T-helper 9 cell (primary cell): ENCODE data around the gene TMEM82.
A peak's percentile ranks its signal among the peaks of the same experiment; 100 is the strongest.

Experiments used
- DNase-seq: peaks from one replicate; pipeline ENCODE4 v3.0.0-alpha.2; 2020

Gene TMEM82

DNA sequence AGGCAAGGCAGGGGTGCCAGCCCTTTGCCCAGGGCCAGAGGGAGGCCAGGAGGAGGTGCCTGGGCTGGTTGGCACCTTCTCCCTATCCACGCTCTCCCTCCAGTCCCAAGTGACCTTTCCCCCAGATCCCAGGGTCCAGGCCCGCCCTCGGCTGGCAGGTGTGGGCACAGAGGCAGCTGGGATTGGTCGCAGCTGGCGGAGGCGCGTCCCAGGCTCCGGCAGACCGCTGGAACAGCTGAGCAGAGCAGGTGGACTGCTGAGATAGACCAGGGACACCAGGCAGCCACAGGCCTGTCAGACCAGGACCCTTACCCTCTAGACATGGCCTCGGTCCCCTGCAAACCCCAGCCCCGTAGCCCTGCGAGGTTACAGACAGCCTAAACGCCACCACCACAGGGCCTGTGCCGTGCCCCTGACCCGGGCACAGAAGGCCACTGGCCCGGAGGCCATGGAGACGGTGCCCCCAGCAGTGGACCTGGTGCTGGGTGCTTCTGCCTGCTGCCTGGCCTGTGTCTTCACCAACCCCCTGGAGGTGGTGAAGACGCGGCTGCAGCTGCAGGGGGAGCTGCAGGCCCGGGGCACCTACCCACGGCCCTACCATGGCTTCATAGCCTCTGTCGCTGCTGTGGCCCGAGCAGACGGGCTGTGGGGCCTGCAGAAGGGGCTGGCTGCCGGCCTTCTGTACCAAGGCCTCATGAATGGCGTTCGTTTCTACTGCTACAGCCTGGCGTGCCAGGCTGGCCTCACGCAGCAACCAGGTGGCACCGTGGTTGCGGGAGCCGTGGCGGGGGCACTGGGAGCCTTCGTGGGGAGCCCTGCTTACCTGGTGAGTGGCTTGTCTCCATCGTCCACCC is 6.0 kb upstream of the TMEM82 start, which contains the start of gene SLC25A34:
Gene SLC25A34, plus strand, starts transcription at position 221 of the 854 bp plus-strand sequence. Its CDS starts 228 bp downstream, at position 449.
- DNase-seq: no peak

DNA sequence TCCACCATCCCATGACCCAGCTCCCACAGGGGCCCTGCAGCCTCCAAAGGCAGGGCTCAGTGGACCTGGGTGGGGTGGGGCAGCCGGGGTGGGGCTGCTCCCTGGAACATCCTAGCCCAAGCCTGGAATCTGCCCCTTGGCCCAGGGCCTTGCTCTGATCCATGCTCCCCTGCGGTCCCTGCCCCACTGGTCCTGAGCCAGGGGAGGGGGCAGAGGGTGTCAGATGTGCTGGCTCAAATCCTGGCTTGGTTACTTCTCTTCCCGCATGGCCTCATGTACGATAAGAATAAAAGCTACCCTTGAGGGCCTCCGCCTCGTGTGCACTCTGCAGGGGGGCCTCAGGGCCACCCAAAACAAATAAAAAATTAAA is 5.4 kb upstream of the TMEM82 start:
- DNase-seq: no peak

DNA sequence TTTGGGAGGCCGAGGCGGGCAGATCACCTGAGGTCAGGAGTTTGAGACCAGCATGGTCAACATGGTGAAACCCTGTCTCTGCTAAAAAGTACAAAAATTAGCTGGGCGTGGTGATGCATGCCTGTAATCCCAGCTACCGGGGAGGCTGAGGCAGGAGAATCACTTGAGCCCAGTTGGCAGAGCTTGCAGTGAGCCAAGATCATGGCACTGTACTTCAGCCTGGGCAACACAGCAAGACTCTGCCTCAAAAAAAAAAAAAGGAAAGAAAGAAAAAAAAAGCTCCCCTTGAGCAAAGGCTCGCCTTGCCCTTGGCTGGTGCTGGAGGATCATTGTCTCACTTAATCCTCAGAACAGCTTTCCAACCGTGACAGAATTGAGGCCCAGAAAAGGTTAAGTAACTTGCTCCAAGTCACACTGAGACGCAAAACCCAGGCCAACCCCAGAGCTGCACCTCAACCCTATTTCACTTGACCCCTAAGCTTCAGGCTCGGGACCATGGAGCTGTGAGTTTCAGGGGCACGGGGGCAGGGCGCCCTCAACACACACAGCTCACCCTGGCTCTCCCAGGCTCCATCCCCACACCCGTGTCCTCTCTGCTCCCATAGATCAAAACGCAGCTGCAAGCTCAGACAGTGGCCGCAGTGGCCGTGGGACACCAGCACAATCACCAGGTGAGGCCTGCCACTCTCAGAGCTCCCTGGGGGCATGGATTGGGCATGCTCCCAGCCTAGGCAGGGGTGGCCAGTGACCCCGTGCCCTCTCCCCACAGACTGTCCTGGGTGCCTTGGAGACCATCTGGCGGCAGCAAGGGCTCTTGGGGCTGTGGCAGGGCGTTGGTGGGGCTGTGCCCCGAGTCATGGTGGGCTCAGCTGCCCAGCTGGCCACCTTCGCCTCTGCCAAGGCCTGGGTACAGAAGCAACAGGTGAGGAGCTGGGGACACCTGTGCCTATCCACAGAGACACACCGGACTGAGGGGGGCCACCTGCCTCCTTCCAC is 4.7 kb upstream of the TMEM82 start:
- DNase-seq: no peak

DNA sequence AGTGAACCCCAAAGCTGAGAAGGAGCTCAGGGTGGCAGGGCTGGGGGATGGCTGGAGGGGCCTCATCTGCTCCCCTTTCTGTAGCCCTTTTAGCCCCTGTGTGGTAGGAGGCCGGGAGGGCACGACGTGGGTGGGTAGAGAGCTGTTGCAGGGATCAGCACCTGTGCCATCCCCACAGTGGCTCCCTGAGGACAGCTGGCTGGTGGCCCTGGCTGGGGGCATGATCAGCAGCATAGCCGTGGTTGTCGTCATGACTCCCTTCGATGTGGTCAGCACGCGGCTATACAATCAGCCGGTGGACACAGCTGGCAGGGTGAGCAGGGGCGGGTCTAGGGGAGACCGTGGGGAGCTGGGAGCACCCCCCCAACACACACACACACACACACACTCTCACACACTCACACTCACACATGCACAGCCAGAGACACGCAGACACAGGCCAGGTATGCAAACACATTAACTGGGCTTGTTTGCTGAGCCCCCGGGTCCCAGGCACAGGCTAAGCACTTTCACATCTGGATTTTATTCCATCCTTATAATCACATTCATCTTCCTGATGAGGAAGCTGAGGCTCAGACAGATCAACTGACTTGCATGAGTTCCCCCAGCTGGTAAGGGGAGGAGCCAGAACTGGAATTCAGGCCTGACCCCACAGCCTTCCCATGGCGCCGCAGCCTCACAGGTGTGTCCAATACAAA is 3.7 kb upstream of the TMEM82 start:
- no peak for DNase-seq

DNA sequence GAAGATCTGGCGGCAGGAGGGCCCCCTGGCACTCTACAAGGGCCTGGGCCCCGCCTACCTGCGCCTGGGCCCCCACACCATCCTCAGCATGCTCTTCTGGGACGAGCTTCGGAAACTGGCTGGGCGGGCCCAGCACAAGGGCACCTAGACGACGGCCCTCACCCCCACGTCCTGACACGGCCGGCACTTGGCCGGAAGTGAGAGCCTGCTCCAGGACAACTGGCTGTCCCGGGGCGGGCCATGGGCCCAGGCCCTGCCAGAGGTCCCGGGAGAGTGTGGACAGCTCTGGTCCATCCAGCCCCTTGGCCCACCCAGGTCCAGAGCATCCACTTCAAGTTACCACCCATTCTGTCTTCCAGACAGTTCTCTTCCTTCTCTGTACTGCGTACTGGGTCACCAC is 3.0 kb upstream of the TMEM82 start:
- no peak for DNase-seq

DNA sequence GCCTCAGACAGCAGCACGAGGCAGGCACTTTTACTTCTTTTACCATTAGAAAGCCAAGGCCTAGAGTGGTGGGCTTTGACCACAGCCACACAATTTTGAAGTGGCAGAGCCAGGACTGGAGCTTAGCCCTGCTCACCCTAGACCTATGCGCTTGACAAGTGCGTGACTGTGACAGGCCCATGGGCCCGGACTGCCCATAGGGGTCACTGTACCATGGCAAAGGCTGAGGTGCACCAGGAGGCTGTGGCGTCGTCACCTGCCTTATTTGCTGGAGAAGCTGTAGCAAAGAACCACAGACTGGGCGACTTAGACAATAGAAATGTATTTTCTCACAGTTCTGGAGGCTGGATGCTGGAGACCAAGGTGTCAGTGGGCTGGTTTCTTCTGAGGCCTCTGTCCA is 2.6 kb upstream of the TMEM82 start:
- DNase-seq: no peak

DNA sequence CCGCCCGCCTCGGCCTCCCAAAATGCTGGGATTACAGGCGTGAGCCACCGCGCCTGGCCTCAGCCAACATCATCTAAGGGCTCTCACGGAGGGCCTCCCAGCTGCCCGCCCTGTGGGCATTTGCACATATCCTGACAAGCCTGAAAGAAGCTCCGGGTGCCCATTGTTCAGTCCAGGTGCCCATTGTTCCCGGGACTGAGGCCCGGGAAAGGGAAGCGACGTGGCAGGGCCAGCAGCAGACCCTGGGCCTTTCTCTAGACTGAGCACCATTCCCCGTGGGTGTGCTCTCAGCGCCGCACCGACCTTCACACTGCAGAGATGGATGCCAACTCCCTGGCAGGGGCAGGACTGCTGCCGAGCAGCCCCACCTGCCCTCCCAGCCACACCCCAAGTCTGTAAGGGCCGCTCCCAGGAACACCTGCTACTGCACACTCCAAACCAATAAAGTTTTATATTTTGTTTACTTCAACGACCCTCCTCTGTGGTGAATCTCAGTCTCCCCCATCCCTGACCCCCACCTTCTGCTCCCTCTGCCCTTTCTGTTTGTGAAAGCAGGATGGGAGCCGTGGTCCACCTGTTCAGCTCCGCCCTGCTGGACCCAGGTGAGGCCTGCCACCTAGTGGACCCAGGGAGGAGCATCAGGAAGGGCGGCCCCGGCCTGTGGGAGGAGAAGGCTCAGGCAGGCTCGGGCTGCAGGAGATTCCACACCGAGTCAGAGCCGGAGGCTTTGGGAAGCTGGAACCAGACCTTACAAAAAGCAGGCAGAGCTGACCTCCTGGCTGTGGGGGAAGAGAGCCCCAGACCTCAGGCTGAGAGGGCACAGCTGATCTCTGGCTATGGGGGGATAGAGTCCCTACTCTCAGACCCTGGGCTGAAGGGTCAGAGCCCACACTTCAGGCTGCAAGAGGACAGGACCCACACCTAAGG is 1.1 kb upstream of the TMEM82 start:
- peak; percentile 44 for DNase-seq

DNA sequence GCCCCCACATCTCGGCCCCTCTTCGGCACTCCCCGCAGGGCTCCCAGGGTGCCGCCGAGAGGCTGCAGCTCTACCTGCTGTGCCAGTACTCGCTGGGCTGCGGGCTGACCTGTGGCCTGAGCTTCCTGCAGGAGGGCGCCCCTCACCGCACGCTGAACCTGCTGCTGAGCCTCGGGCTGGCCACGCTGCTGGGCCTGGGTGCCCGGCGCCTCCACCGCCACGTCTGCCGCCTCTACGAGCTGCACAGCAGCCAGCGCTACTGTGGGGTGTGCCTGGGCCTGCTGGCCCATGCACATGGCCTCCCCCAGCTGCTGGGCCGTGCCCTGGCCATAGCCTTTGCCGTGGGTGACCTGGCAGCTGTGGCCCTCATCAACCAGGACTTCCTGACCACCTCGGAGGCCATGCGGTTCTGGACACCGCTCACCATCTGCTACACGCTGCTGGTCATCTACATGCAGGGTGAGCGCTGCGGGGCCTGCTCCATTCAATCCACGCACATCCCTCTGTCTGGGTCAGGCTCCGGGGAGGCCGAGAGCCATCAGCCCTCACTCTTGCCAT is 1.9 kb downstream of the TMEM82 start:
- DNase-seq: no peak

DNA sequence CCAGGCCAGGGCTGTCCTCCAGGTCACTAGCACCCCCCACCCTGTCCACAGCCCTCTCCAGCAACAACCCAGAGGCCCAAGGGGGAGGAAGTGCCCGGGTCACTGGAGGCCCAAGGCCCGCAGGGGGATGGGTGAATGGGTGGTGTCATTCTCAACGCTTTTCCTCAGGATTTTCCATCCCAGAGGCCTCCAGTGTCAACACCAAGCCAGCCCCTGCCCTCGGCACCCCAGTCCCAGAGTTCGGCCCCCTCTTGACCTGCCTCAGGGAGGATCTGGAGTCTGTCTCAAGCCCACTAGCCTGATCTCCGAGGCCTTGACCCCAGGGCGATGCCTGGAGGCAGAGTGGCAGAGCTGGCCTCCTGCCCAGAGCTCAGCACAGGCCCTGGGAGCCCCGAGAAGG is 5.1 kb downstream of the TMEM82 start:
- DNase-seq: no peak

DNA sequence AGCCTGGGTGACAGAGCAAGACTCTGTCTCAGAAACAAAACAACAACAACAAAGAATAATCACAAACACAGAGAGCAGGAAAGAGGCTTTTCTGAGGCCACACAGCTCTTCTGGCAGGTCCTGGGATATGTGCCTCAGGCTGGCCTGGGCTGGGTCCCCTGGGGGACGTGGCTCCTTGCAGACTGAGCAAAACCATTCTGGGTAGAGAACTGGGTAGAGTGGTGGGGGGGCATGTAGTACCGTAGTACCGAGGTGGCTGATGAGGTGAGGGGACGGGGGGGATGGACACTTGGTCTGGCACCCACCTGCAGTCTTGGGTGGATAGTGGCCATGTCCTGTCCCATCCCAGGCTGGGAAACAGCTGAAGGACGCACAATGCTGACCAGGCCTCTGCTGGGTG is 6.0 kb downstream of the TMEM82 start:
- DNase-seq: no peak

DNA sequence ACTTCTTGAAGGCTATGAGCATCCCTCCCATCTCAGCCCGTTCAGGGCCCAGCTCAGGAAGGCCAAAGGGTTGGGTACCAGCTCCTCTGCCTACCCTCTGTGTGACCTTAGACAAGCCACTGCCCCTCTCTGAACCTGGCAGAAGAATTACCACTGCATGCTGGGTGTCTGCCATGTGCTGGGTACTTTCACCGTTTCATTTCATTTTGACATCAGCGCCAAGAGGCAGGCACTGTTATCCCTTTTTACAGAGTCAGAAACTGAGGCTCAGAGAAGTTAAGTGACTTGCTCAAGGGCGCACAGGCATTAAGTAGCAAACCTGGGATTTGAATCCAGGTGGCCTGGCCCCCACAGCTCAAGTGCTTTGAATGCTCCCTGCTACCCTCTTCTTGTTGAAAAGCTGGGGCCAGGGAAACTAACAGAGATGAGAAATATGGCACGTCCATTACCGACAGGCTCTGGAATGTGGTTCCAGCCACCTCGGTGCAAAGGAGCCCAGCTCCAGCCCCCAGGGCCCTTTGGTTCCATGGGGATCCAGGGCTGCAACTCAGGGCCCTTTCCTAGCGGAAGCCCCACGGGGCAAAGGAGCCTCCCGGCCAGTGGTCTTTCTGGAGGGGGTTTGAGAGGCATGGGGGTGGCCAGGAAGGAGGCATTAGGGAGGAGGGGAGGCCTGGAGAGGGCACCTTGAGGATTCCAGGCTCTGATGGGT is 6.5 kb downstream of the TMEM82 start:
- DNase-seq: no peak

DNA sequence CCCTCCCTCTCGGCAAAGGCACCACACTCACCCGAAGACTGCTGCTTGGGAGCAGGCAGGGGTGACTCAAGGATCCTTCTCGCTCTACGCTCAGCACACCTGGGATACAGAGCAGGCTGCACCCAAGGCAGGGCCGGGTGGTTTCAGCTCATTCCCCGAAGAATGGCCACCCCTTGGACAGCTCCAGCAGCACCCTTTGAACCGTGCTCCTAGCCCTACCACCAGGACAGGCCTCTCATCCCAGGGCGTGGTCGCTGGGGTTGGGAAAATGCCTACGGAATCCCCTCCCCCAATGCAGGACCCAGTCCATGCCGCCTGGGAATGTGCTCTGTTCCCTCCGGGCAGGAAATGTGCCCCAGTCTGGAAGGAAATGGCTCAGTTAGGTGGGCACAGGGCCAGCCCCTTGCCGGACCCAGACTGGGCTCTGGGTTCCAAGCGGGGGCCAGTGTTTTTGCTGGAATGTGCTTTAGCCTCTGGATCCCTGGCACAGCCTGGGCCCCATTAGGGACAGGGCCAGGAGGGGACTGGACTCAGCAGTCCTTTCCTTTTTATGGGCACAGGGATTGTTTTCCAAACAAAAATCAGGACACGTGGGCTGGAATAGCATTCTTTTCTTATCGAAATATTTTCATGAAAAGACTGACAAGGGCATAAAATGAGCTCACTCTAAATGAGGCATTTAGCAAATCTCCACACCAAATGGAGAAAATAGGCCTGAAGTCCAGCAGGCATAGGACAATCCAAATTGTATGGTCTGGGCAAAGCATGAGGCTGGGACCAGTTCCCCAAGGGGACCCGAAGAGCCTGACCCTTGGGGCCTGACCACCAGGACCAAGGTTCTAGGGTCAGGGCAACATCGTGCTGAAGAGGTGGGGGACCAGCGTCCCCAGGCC is 7.3 kb downstream of the TMEM82 start:
- no peak for DNase-seq

DNA sequence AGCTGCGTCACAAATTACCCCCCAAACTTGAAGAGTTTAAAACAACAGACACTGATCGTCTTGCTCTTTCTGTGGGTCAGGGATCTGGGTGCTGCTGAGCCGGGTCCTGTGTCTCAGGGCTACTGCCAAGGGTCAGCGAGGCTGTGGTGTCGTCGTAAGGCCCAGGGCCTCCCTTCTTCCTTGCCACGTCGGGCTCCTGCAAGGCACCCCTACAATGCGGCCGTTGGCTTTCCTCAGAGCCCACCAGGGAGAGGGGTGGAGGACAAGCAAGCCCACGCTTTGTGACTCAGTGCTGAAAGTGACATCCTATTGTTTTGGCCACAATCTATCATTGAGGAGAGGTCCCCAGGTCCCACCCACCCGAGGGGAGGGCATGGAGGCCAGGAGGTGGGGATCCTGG is 8.6 kb downstream of the TMEM82 start:
- no peak for DNase-seq

DNA sequence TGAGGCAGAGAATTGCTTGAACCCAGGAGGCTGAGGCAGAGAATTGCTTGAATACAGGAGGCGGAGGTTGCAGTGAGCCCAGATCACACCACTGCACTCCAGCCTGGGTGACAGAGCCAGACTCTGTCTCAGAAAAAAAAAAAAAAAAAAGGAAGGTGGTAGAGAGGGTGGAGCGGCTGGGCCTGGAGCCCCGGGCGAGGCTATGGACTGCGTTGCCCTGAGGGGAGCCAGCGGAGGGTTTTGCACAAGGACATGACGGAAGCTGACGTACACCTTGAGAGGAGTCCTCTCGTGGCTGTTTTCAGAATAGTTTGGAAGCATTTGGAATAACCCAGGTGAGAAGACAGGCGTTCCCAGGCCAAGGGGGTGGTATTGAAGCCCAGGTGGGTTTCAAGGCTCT is 9.4 kb downstream of the TMEM82 start:
- DNase-seq: no peak

DNA sequence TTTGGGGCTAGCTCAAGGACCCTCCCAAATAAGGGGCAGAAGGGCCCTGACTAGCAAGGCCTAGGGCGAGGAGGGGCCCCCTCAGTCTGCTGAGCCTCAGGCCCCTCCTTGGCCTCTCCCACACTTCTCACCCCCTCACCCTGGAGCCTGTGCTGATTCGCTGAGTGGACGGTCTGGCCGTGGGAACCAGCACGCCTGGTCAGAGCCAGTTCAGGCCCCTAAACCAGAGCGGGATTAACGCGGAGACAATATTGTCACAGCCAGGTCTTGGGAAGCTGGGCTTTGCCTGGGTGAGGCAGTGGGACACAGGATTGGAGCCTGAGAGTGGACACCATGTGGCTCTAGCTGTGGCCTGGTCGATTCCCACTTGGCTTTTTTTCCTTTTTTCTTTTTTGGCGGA is 11.5 kb downstream of the TMEM82 start:
- DNase-seq: no peak

DNA sequence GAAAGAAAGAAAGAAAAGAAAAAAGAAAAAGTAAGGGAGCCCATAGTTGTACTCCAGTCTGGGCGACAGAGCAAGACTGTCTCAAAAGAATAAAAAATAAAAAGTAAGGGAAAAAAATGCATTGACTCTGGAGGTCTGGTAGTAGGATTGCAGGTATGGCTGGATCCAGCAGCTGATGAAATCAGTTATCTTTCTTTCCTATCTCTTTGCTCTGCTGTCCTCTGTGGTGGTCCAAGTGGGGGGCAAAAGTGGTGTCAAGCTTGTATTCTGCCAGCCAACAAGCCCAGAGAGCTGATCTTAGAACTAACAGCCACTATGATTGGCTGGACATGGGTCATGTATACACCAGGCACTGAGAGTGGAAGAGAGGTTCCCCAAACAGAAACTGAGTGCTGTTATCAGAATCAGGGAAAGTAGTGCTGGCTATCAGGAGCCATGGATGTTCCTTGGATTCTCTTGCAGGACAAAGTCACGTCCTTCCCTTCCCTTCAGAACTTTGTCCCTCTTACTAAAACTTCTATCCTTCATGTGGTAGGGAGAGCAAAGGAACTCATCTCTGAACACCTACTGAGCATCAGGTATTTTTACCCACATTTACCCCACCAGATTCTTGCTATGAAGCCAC is 12.8 kb downstream of the TMEM82 start:
- no peak for DNase-seq

DNA sequence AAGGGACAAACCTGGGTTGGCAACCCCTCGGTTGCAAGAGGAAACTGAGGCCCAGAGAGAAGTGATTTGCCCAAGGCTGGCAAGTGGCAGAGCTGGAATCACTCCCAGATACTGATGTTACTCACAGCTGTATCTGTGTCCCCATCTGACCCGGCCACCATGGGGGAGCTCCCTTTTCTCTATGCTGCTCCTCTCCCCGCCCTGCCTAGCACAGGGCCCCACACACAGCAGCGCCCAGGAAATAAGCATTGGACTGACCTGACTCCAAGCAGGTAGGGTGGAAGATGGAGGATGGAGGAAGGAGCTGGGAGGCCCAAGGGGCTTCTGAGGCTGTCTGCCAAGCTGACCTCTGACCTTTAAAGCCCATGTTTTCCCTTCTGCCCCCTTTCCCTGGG is 13.3 kb downstream of the TMEM82 start:
- no peak for DNase-seq

DNA sequence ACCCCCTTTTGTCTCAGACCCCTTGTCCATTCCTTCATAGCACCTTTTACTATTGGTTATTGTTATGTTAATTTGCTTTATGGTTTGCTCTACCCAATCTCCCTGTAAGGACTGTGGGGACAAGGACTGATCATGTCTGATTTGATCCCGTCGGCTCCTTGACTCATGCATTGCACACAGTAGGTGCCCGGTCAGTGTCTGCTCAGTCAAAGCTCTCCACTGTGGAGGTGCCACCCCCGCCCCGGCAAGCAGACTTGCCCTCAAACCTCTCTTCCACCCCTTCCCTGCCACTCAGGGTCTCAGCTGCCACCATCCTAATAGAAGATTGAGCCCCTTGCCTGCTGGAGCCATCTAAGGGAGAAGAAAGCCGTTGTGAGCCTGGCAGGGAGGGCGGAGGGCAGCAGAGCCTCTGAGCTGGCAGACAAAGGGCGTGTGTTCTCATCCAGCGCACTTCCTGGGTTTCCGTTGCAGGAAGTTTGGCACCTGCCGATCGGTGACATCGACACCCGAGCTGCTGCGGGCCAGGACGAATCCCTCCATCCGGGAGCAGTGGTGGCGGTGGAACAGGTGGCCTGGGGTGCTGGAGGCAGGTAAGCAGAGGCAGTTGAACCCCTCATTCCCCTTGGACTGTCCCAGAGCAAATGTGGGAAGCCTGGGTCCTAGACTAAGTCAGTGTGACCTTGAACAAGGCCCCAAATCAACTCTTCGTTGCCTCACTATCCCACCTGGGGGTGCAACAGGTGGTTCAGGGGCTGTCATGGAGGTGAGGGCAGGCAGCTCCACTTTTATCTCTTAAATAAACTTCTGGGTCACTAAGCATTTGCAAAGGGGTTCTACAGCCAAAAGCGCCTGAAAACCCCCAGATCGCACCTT is 14.1 kb downstream of the TMEM82 start:
- no peak for DNase-seq
